GM21825 (cell line): ENCODE measurements around the gene PIGN.

Experiments used
- ATAC-seq: cut with Tn5 transposase; IDR thresholded peaks from one replicate; pipeline ENCODE4 v1.9.1; 2021; ENCODE audit warnings: mild to moderate bottlenecking, moderate library complexity; ENCODE audit not compliant: unreplicated experiment

PIGN gene, protein sequence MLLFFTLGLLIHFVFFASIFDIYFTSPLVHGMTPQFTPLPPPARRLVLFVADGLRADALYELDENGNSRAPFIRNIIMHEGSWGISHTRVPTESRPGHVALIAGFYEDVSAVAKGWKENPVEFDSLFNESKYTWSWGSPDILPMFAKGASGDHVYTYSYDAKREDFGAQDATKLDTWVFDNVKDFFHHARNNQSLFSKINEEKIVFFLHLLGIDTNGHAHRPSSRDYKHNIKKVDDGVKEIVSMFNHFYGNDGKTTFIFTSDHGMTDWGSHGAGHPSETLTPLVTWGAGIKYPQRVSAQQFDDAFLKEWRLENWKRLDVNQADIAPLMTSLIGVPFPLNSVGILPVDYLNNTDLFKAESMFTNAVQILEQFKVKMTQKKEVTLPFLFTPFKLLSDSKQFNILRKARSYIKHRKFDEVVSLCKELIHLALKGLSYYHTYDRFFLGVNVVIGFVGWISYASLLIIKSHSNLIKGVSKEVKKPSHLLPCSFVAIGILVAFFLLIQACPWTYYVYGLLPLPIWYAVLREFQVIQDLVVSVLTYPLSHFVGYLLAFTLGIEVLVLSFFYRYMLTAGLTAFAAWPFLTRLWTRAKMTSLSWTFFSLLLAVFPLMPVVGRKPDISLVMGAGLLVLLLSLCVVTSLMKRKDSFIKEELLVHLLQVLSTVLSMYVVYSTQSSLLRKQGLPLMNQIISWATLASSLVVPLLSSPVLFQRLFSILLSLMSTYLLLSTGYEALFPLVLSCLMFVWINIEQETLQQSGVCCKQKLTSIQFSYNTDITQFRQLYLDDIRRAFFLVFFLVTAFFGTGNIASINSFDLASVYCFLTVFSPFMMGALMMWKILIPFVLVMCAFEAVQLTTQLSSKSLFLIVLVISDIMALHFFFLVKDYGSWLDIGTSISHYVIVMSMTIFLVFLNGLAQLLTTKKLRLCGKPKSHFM

DNA sequence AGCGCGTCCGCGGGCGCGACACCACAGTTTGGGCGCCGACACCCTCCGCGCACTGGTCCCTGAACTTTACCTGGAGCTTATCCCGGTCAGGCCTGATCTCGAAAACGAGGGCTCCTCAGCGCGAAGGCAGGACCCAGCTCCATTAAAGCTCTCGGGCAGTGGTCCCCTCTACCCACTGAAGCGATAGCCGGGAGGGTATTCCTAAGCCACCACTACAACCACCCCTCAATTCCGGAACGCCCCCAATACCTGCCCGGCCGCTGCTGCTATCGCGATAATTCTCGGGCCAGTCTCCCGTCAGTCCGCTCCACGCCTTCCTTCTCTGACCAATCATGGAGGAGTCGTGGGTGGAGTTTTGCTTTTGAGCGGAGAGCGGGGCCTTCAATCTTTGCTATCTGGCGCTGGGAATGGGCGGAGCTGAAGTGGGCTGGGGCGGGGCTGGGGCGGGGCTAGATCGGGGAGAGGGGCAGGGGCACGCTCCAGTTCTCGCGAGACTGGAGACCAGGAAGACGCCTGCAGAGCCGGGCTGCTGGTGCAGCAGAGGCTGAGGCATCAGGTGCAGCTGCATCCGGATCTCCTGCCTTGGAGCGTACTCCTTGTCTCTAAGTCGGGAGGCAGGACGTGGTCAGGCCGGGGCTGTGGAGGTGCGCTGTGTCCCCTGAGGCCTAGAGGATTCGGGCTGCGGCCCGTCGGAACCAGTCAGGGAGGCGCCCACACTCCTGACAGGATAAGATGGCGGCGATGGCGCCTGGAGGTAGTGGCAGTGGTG, at the start of gene PIGN, which contains the start of gene RELCH:
PIGN (minus strand) TSS at position 283 of the 769 bp plus-strand sequence. CDS start 25,703 bp downstream, outside the sequence.
RELCH (plus strand) TSS at position 482 of the 769 bp plus-strand sequence; CDS start at position 733, 251 bp downstream.
- peak; percentile 91 for ATAC-seq

- ATAC-seq = no peak
These were observed 49.4 kb upstream of the PIGN start for GRCh38 chr18:62236252-62236651.

- no peak for ATAC-seq
These were observed 39.2 kb upstream of the PIGN start for GRCh38 chr18:62226047-62226446.

DNA sequence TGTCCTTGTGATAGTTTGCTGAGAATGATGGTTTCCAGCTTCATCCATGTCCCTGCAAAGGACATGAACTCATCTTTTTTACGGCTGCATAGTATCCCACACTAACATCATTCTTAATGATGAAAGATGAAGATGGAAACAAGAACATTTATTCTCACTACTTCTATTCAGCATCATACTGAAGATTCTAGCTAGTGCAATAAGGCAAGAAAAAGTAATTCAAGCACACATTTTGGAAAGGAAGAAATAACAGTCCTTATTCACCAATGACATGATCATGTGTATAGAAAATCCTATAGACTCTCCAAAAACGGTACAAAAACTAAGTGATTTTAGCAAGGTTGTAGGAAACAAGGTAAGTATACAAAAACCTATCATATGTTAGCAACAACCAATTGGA, 37.4 kb upstream of the PIGN start:
- ATAC-seq = no peak

DNA sequence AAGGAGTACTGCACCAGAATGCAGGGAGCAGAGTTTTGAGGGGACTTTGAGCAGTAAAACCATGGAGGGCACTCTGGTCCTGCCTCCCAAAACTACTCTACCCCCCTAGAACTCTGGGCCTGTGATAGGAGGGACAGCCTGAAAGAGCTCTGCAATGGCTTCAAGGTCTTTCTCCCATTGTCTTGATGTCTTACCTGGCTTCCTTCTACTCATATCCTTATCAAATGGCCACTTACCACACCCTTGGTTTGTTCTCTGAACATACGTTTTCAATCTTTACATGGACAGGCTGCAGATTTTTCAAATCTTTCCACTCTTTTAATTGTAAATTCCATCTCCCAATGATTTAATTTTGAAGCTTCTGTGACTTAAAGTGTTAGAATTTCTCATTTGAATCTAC, 27.9 kb upstream of the PIGN start:
- no peak for ATAC-seq

DNA sequence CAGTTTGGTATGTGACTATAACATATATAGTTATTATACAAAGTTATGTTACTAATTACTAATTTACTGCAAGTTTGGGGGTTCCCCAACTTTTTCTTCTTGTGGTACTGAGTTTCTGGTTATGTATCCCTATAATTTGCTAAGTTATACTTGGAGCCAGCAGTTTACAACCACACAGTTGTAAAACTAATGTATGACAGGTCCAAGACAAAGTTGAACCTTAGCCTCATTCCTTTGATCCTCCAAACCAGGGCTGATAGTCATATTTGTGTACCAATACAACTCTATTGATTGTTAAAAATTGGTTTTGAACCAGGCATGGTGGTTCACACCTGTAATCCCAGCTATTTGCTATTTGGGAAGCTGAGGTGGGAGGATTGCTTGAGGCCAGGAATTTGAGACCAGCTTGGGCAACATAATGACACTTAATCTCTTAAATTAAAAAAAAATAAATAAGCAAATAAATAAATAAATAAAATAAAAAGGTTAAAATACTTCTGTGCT, 24.5 kb upstream of the PIGN start:
- ATAC-seq = no peak

GRCh38 chr18:62210138-62210537, 23.3 kb upstream of the PIGN start:
- no peak for ATAC-seq

GRCh38 chr18:62209046-62209445, 22.2 kb upstream of the PIGN start:
- ATAC-seq = no peak

- no peak for ATAC-seq
These were observed 19.7 kb upstream of the PIGN start for GRCh38 chr18:62206593-62206992.

DNA sequence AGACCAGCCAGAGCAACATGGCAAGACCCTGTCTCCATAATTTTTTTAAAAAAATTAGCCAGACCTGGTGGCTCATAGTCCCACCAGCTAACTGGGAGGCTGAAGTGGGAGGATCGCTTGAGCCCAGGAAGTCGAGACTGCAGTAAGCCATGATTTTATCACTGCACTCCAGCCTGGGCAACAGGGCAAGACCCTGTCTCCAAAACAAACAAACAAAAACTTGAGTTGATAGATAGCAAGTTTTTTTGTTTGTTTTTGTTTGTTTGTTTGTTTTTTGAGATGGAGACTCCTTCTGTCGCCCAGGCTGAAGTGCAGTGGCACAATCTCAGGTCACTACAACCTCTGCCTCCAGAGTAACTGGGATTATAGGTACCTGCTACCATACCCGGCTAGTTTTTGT, 19.0 kb upstream of the PIGN start:
- ATAC-seq = no peak

- no peak for ATAC-seq
These were observed 15.0 kb upstream of the PIGN start for GRCh38 chr18:62201870-62202269.

GRCh38 chr18:62200121-62200914, 13.5 kb upstream of the PIGN start:
- no peak for ATAC-seq

DNA sequence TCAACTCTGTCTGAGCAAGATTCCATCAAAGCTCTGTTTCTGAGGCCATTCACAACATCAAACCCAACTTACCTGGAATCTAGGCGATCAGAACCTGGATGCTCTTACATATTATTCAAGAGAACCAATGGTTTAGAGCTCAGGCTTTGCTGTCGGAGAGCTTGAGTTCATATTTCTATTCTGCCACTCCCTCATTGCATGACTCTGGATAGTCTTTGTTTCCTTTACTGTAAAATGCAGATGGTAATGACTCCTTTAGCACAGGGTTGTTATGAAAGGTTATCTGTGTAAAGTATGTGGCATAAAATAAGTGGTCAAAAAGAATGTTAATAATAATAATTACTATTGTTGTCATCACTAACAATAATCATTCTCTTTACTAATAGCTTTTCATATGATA, 12.8 kb upstream of the PIGN start:
- no peak for ATAC-seq

- ATAC-seq = no peak
These were observed 11.4 kb upstream of the PIGN start for GRCh38 chr18:62198259-62198658.

DNA sequence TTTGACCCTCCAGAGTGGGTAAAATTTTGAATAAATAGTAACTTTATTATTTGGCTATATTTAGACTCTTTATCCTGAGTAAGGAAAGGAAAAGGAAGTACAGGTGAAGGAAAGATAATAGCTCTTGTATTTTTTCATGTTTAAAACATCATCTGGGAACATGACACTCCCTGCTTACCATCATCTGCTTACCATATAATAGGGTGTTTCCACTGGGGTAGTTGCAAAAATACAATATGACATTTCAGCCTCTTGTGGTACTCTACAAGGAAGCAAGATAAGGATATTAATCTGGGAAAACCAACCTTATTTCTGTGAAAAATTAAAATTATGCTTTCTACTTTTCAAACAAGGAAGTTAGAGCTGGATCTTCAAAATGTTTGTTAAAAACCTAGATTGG, 10.1 kb upstream of the PIGN start:
- ATAC-seq = no peak

DNA sequence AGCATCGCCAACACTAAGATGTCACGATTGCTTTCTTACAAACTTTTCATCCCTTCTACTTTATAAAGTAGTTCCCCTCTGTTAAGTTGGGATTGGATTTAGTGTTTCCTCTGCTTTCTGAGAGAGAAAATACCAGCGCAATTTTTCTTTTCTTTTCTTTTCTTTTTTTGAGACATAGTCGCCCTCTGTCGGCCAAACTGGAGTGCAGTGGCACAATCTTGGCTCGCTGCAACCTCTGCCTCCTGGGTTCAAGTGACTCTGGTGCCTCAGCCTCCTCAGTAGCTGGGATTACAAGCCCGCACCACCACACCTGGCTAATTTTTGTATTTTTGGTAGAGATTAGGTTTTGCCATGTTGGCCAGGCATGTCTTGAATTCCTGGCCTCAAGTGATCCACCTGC, 9.2 kb upstream of the PIGN start:
- no peak for ATAC-seq

DNA sequence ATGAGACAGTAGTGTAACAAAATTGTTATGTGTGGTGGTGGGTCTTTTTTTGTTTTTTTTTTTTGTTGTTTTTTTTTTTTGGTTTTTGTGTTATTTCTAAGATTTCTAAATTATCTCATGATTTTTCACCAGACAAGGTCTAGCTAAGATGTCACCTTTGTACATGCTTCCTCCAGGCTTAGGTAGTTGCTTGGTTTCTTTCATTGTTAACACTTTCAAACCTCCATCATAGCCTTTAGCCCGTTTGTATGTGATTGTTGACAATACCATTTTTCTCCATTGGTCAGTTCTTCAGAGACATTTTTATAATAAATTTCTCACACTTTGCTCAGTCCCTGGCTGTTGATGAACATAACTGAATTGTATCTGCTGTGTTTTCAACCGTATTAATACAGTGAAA, 2.4 kb upstream of the PIGN start:
- no peak for ATAC-seq

DNA sequence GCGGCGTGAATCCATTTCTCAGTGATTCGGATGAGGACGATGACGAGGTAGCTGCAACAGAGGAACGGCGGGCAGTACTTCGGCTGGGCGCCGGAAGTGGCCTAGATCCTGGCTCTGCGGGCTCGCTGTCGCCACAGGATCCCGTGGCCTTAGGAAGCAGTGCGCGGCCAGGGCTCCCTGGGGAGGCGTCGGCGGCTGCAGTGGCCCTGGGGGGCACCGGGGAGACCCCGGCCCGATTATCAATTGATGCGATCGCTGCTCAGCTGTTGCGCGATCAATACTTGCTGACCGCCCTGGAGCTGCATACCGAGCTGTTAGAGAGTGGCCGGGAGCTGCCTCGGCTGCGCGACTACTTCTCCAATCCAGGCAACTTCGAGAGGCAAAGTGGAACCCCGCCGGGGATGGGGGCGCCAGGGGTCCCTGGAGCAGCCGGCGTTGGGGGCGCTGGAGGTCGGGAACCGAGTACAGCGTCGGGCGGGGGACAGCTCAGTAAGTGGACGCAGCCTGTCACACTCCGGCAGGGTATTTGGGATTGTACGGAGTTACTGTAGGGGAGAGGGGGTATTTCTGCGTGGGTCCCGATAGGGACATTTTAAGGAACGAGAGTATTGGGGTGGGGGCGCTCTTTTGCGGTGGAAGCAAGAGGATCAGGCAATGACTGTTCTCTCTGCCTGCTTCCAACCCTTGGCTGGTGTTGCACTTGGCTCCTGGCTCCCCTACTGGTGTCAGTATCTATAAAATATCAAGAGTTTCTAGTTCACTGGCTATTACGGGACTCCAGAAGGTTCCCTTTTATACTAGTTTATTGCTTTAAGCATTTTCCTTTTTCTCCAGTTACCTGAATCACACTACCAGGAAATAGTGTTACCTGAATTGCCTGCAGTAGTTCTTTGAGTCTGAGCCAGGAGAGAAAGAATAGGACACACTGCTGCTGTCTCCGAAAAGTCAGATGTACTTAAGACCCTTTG, 971 bp upstream of the PIGN start:
- ATAC-seq = peak; percentile 2

DNA sequence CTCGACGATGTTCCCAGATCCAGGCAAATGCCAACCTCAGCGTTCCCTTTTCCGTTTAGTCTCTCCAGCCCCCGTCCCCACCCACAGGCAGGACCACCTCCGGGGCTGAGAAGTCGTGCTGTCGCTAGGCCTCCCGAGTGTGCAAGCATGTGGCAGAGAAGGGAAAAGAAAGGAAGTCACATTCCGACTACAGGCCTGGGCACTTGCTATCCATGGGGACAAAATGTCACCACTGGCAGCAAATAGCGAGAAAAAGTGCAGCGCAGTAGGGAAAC, 420 bp downstream of the PIGN start:
- ATAC-seq = no peak
